H1 (cell line): ENCODE results near the gene MGLL. TPM values are rescaled to one million over a fixed set of nuclear protein-coding genes. Genes with fewer than 3 reads are reported as not detected.

Source experiments
- CTCF ChIA-PET: fragments of 300-600 bp; sonication (Branson Sonifier 250); formaldehyde crosslinking; loops from one replicate; lab custom pipeline; 2021; ENCODE audit not compliant: partially characterized antibody; lab: Charles Lee
- POLR2A ChIA-PET: fragments of 300-600 bp; sonication (Branson Sonifier 250); formaldehyde crosslinking; loops from one replicate; lab custom pipeline; 2021; ENCODE audit warnings: inconsistent platforms; ENCODE audit not compliant: partially characterized antibody; lab: Charles Lee
- DNase-seq, 2 experiments: peaks; one replicate each; pipeline versions ENCODE4 v3.0.0 to v3.0.0-alpha.2; 2010 to 2022; ENCODE audit warnings: low spot score in 2 of 2, low read depth in 1 of 2, mixed read lengths in 1 of 2
- FAIRE-seq: peaks from 2 replicates; lab custom pipeline; 2011; peaks lifted over from hg19 to GRCh38; lab: Jason Lieb, UNC
- H2AFZ ChIP-seq: 2 replicates; pipeline ENCODE4 v1.8.1; 2012; ENCODE audit warnings: low read length, inconsistent platforms
- H2AK5ac ChIP-seq: 2 replicates; pipeline ENCODE4 v1.6.1; 2013; ENCODE audit warnings: low read depth, low read length
- H2BK120ac ChIP-seq: replicated peaks from 2 replicates; pipeline ENCODE3; 2013; ENCODE audit warnings: low read depth, low read length, inconsistent platforms
- H2BK12ac ChIP-seq: 2 replicates; pipeline ENCODE4 v1.6.1; 2013; ENCODE audit warnings: low read depth, low read length
- H2BK15ac ChIP-seq: 2 replicates; pipeline ENCODE4 v1.6.1; 2013; ENCODE audit warnings: low read length
- H2BK20ac ChIP-seq: 2 replicates; pipeline ENCODE4 v1.6.1; 2013; ENCODE audit warnings: low read length
- H2BK5ac ChIP-seq: 2 replicates; pipeline ENCODE4 v1.6.1; 2013; ENCODE audit warnings: low read depth, low read length
- H3K14ac ChIP-seq: 2 replicates; pipeline ENCODE4 v1.6.1; 2013; ENCODE audit warnings: inconsistent platforms; ENCODE audit not compliant: insufficient read length
- H3K18ac ChIP-seq: 2 replicates; pipeline ENCODE4 v1.6.1; 2013; ENCODE audit warnings: low read length; ENCODE audit errors: extremely low read depth
- H3K23ac ChIP-seq: 2 replicates; pipeline ENCODE4 v1.6.1; 2013; ENCODE audit warnings: inconsistent platforms; ENCODE audit not compliant: insufficient read length
- H3K23me2 ChIP-seq: 2 replicates; pipeline ENCODE4 v1.6.1; 2013; ENCODE audit warnings: low read depth, low read length
- H3K27ac ChIP-seq: 2 replicates; pipeline ENCODE4 v1.6.1; 2011; ENCODE audit warnings: low read depth, low read length, inconsistent platforms
- H3K27me3 ChIP-seq, 4 experiments: replicated peaks in 1 of 4; 1 replicate in 1 of 4; 2 replicates in 3 of 4; pipeline versions ENCODE4 v1.6.1 to v1.8.1; 2011 to 2013; ENCODE audit warnings: low read length in 3 of 4, mild to moderate bottlenecking in 3 of 4, inconsistent platforms in 2 of 4, mixed read lengths in 2 of 4, moderate library complexity in 1 of 4; ENCODE audit not compliant: control insufficient read depth in 3 of 4, insufficient read depth in 3 of 4; ENCODE audit errors: extremely low read depth in 1 of 4
- H3K36me3 ChIP-seq, 4 experiments: 2 replicates each; pipeline versions ENCODE4 v1.6.1 to v1.8.1; 2011 to 2013; ENCODE audit warnings: mild to moderate bottlenecking in 4 of 4, low read length in 3 of 4, moderate library complexity in 2 of 4, control low read depth in 1 of 4, inconsistent platforms in 1 of 4; ENCODE audit not compliant: insufficient read depth in 4 of 4, control insufficient read depth in 2 of 4
- H3K4ac ChIP-seq: replicated peaks from 2 replicates; pipeline ENCODE3; 2013; ENCODE audit warnings: low read length, low read depth, mixed read lengths, inconsistent platforms; ENCODE audit not compliant: insufficient read length
- H3K4me1 ChIP-seq, 4 experiments: replicated peaks in 1 of 4; 1 replicate in 1 of 4; 2 replicates in 3 of 4; pipeline versions ENCODE4 v1.6.1 to v1.8.1; 2011 to 2013; ENCODE audit warnings: low read length in 3 of 4, inconsistent platforms in 2 of 4, mixed read lengths in 1 of 4; ENCODE audit not compliant: insufficient read depth in 4 of 4, control insufficient read depth in 3 of 4
- H3K4me2 ChIP-seq, 2 experiments: 2 replicates each; pipeline versions ENCODE4 v1.6.1 to v1.8.1; 2011 to 2013; ENCODE audit warnings: low read depth in 2 of 2, low read length in 2 of 2, control low read depth in 1 of 2, inconsistent platforms in 1 of 2, mild to moderate bottlenecking in 1 of 2; ENCODE audit not compliant: insufficient read depth in 1 of 2
- H3K4me3 ChIP-seq, 4 experiments: fragments of 200-600, 300-600 bp in 1 of 4; sonication (generic), shearing (Covaris generic), sonication (Bioruptor Twin) in 1 of 4; 2 replicates each; pipeline versions ENCODE4 v1.5.1 to v1.8.1; 2011 to 2016; ENCODE audit warnings: low read length in 4 of 4, low read depth in 3 of 4, control low read depth in 2 of 4, inconsistent platforms in 2 of 4, mild to moderate bottlenecking in 2 of 4, mixed read lengths in 1 of 4, moderate library complexity in 1 of 4; ENCODE audit not compliant: insufficient read depth in 2 of 4; ENCODE audit errors: extremely low read depth in 1 of 4
- H3K56ac ChIP-seq: replicated peaks from 2 replicates; pipeline ENCODE3; 2013; ENCODE audit warnings: low read depth, mild to moderate bottlenecking, mixed read lengths, low read length, inconsistent platforms; ENCODE audit not compliant: insufficient read length
- H3K79me1 ChIP-seq: 2 replicates; pipeline ENCODE4 v1.6.1; 2013; ENCODE audit warnings: low read depth, low read length, control low read depth
- H3K79me2 ChIP-seq, 2 experiments: 2 replicates each; pipeline versions ENCODE4 v1.6.1 to v1.8.1; 2012 to 2013; ENCODE audit warnings: low read length in 2 of 2, mild to moderate bottlenecking in 2 of 2, inconsistent platforms in 1 of 2; ENCODE audit not compliant: insufficient read depth in 2 of 2, control insufficient read depth in 1 of 2
- H3K9ac ChIP-seq, 4 experiments: replicated peaks in 1 of 4; 1 replicate in 1 of 4; 2 replicates in 3 of 4; pipeline versions ENCODE4 v1.6.1 to v1.8.1; 2011 to 2013; ENCODE audit warnings: low read depth in 3 of 4, low read length in 3 of 4, control low read depth in 2 of 4, mild to moderate bottlenecking in 2 of 4, moderate library complexity in 2 of 4, inconsistent platforms in 1 of 4; ENCODE audit errors: extremely low read depth in 1 of 4
- H3K9me3 ChIP-seq, 2 experiments: 2 replicates each; pipeline versions ENCODE4 v1.6.1 to v1.8.1; 2012 to 2013; ENCODE audit warnings: mild to moderate bottlenecking in 2 of 2, moderate library complexity in 2 of 2, control low read depth in 1 of 2, inconsistent platforms in 1 of 2, low read depth in 1 of 2, low read length in 1 of 2, mixed read lengths in 1 of 2; ENCODE audit not compliant: insufficient read depth in 2 of 2
- H4K20me1 ChIP-seq, 2 experiments: replicated peaks in 1 of 2; 2 replicates each; pipeline versions ENCODE3 to v1.8.1; 2011 to 2013; ENCODE audit warnings: inconsistent platforms in 2 of 2, low read length in 2 of 2, mild to moderate bottlenecking in 1 of 2; ENCODE audit not compliant: insufficient read depth in 2 of 2, control insufficient read depth in 1 of 2
- H4K5ac ChIP-seq: 2 replicates; pipeline ENCODE4 v1.6.1; 2013; ENCODE audit warnings: low read length, low read depth, mixed read lengths, inconsistent platforms; ENCODE audit not compliant: insufficient read length
- H4K8ac ChIP-seq: 2 replicates; pipeline ENCODE4 v1.8.0; 2013; ENCODE audit warnings: mild to moderate bottlenecking, moderate library complexity, low read length, inconsistent platforms; ENCODE audit not compliant: insufficient read depth; ENCODE audit errors: extremely low read depth
- H4K91ac ChIP-seq: replicated peaks from 2 replicates; pipeline ENCODE3; 2013; ENCODE audit warnings: low read length, mixed read lengths, inconsistent platforms; ENCODE audit not compliant: insufficient read length
- CBX8 ChIP-seq: fragments of 300-800, 300-1000 bp; sonication (generic); IDR thresholded peaks from 2 replicates; pipeline ENCODE4 v1.7.1; 2016; ENCODE audit warnings: low read depth, low read length, borderline replicate concordance
- FOSL1 ChIP-seq: IDR thresholded peaks from 2 replicates; pipeline ENCODE4 v1.6.1; 2011; ENCODE audit warnings: mild to moderate bottlenecking, low read depth, low read length, moderate library complexity; ENCODE audit not compliant: insufficient read depth
- KDM4A ChIP-seq: IDR thresholded peaks from one replicate; pipeline ENCODE4 v1.7.1; 2012; ENCODE audit warnings: low read depth, mild to moderate bottlenecking, moderate library complexity, low read length, inconsistent platforms; ENCODE audit not compliant: severe bottlenecking
- RXRA ChIP-seq: IDR thresholded peaks from 2 replicates; pipeline ENCODE4 v1.6.1; 2011; ENCODE audit warnings: low read depth, mild to moderate bottlenecking, low read length, moderate library complexity; ENCODE audit not compliant: insufficient read depth
- SIN3A ChIP-seq, 2 experiments: IDR thresholded peaks in 1 of 2; conservative IDR thresholded peaks in 1 of 2; 2 replicates each; pipeline ENCODE4 v1.6.1; 2011 to 2012; ENCODE audit warnings: low read length in 2 of 2, improper control_type of control experiment in 1 of 2, low read depth in 1 of 2, mild to moderate bottlenecking in 1 of 2
- SIX5 ChIP-seq: IDR thresholded peaks from 2 replicates; pipeline ENCODE4 v1.6.1; 2011; ENCODE audit warnings: mild to moderate bottlenecking, low read depth, low read length
- WGBS, 2 experiments: shearing (Covaris generic) in 1 of 2; methylation state at CpG; one replicate each; pipeline versions ENCODE4 v1.1.6 to v1.1.7; 2013 to 2015; ENCODE audit warnings: low lambda C conversion rate in 2 of 2, mixed read lengths in 2 of 2, inconsistent platforms in 1 of 2, low coverage in 1 of 2, missing lambda C conversion rate in 1 of 2; ENCODE audit not compliant: insufficient replicate concordance in 2 of 2, insufficient coverage in 1 of 2, insufficient read length in 1 of 2; ENCODE audit errors: extremely low coverage in 1 of 2, missing lambda C conversion rate in 1 of 2; 5-methylcytosine and 5-hydroxymethylcytosine counted together
- polyA plus RNA-seq, 7 experiments: library from polyadenylated mRNA; depleted of rRNA in 3 of 7; stranded (reverse) in 5 of 7; unstranded in 2 of 7; fragments of >200 nt in 5 of 7; fragments of 200-250 nt in 2 of 7; gene quantifications; 1 replicate in 5 of 7; 2 replicates in 1 of 7; 4 replicates in 1 of 7; pipeline versions ENCODE4 v1.2.1 to v1.2.3, GENCODE V29; 2011 to 2013; ENCODE audit warnings: missing spikeins in 2 of 7, mixed read lengths in 2 of 7
- total RNA-seq: library from RNA; stranded (reverse); fragmentation: NEBNext Ultra II Directional; extraction: Animal tissue kit (Norgen Biotek cat#: 25700); gene quantifications from 2 replicates; pipeline ENCODE4 v1.2.1, GENCODE V29; 2021
- TF ChIP-seq, protein P1 (sequence below): IDR thresholded peaks from 2 replicates; pipeline ENCODE4 v1.6.1; 2011; ENCODE audit warnings: low read length, improper control_type of control experiment

The MGLL gene
- total and polyA plus RNA-seq, 2 of the 8 experiments (the other 6 are each of a cell fraction or from before 2014, with no cell fraction given): 0.05 to 0.34 TPM

DNA sequence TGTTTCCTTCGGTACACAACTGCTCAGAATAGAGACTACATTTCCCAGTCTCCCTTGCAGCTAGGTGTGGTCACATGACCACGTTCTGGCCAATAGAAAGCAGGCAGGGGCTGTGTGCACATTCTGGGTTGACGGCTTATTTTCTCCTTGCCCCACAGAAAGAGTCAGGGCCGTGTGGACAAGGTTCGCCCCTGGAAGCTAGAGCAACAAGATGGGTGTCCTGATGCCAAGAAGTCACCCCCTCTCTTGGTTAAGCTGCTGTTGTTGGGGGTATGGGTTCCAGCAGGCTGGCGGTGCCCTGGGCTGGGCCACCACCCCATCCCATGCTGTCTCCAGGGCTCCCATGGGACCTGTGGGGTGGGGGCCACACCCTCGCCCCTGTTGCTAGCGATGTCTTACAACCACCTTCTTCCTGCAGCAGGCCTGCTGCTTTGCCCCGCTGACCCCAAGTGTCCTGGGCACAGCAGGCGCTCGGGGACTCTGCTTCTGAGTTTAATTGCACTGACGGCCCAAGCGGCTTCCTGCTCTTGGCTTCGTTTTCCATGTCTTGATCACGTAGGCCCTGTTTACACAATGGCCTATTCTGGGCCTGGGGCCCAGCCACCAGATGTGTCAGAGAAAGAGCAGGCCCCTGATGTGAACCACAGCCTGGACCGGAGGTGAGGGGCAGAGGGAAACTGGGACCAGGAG lies 124.6 kb downstream of the MGLL start:
- Histone ChIP-seq H3K14ac (no peak overlapping the region), H4K20me1 (no peaks in the 10 kb centered on the region), H3K27me3 (no peaks in the 10 kb centered on the region), H2AK5ac (no peak overlapping the region), H4K8ac (peak overlapping the region; percentile 80), H3K79me1 (no peaks in the 10 kb centered on the region), H3K23me2 (no peaks in the 10 kb centered on the region), H3K9ac (no peak overlapping the region), H3K36me3 (no peaks in the 10 kb centered on the region), H2BK120ac (no peak overlapping the region), H3K4me1 (peaks cover 0 to 3% (median under 1%) of the 10 kb centered on the region in 4 experiments; a peak in 2 of 7 replicates), H2BK15ac (peak overlapping the region; percentile 25; the same call in 1 of the 2 replicates), H4K5ac (no peak overlapping the region), H2AFZ (peak overlapping the region; percentile 97), H2BK20ac (no peak overlapping the region), H3K23ac (no peak overlapping the region), H3K4ac (no peak overlapping the region), H3K18ac (no peak overlapping the region), H3K79me2 (no peaks in the 10 kb centered on the region), H3K56ac (no peak overlapping the region), H4K91ac (no peak overlapping the region), H3K4me3 (peak overlapping the region in 1 of 4 experiments; percentile 3; a peak in 1 of 8 replicates), H3K27ac (no peak overlapping the region), H2BK12ac (no peak overlapping the region), H2BK5ac (0 out of 2 replicates have a peak overlapping the region, but pooled peaks have one; percentile 35), H3K4me2 (peak overlapping the region; percentile 12 to 20; a peak in 1 of 4 replicates), H3K9me3 (no peaks in the 10 kb centered on the region)
- DNase-seq (peak in 1 of 2 experiments; percentile 72), FAIRE-seq (peak; percentile 94)
- WGBS, 2 experiments: 77% methylated on average over 16 of the region's 16 CpGs; no CpG with 5 or more reads in 1 of the 2 experiments
- POLR2A ChIA-PET: interaction anchor here (0.8 kb wide), 1 partner anchor 9 kb away, joined by 3 read pairs; no protein-coding TSS in a partner anchor
- CTCF ChIA-PET: interaction anchor here (0.5 to 12.8 kb wide), 17 partner anchors 7 to 262 kb away, joined by 3 to 172 read pairs (median 6); no protein-coding TSS in a partner anchor
- TF ChIP-seq CBX8 (no peak), RXRA (no peak), SIN3A (conservative IDR thresholded peaks at IDR 0.05 in 1 of 2, IDR thresholded peaks at IDR 0.05 in 1 of 2; ENCODE audit: low read depth in 1 of 2, low read length in 2 of 2) (no peak), FOSL1 (no peak), KDM4A (no peak), SIX5 (peak; percentile 81)
- TF ChIP-seq, protein P1, sequence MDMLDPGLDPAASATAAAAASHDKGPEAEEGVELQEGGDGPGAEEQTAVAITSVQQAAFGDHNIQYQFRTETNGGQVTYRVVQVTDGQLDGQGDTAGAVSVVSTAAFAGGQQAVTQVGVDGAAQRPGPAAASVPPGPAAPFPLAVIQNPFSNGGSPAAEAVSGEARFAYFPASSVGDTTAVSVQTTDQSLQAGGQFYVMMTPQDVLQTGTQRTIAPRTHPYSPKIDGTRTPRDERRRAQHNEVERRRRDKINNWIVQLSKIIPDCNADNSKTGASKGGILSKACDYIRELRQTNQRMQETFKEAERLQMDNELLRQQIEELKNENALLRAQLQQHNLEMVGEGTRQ: peak; percentile 91
